Subcutaneous abdominal adipose tissue (tissue), 5 donors: ENCODE measurements around the gene UGT1A10.
"Not testable (repeated sequence)": the region's sequence is repeated elsewhere in the genome, so short reads cannot be mapped to it uniquely, and the experiment has no call there.

Experiments used
- H3K27ac ChIP-seq: one replicate; pipeline ENCODE4 v1.7.0; 2013; ENCODE audit warnings: low read depth, mild to moderate bottlenecking, inconsistent platforms, low read length, moderate library complexity
- H3K27me3 ChIP-seq, 5 donors: one replicate each; pipeline ENCODE4 v1.7.0; 2013; ENCODE audit warnings: low read length in 5 of 5, inconsistent platforms in 1 of 5; ENCODE audit not compliant: control insufficient read depth in 5 of 5, insufficient read depth in 4 of 5
- H3K36me3 ChIP-seq, 5 donors: one replicate each; pipeline ENCODE4 v1.7.0; 2013; ENCODE audit warnings: low read length in 5 of 5; ENCODE audit not compliant: control insufficient read depth in 5 of 5, insufficient read depth in 5 of 5
- H3K4me1 ChIP-seq, 5 donors: one replicate each; pipeline ENCODE4 v1.7.0; 2013; ENCODE audit warnings: low read length in 5 of 5, mild to moderate bottlenecking in 3 of 5, moderate library complexity in 1 of 5; ENCODE audit not compliant: control insufficient read depth in 5 of 5, insufficient read depth in 5 of 5
- H3K4me3 ChIP-seq, 5 donors: one replicate each; pipeline ENCODE4 v1.7.0; 2013; ENCODE audit warnings: low read length in 5 of 5, low read depth in 1 of 5
- H3K9ac ChIP-seq, 5 donors: one replicate each; pipeline ENCODE4 v1.7.0; 2013; ENCODE audit warnings: low read length in 5 of 5, mild to moderate bottlenecking in 4 of 5, moderate library complexity in 3 of 5
- H3K9me3 ChIP-seq, 5 donors: one replicate each; pipeline ENCODE4 v1.7.0; 2013; ENCODE audit warnings: low read length in 5 of 5; ENCODE audit not compliant: control insufficient read depth in 5 of 5
- donor health status: healthy.
- donor health status: healthy.
- donor health status: healthy.
- donor health status: healthy.
- donor health status: healthy.

Gene UGT1A10

GRCh38 chr2:233651430-233651829 is 15.2 kb downstream of the UGT1A10 start:
- H3K27ac ChIP-seq, result no peak overlapping the region
- H3K4me3 ChIP-seq, result no peak overlapping the region

DNA sequence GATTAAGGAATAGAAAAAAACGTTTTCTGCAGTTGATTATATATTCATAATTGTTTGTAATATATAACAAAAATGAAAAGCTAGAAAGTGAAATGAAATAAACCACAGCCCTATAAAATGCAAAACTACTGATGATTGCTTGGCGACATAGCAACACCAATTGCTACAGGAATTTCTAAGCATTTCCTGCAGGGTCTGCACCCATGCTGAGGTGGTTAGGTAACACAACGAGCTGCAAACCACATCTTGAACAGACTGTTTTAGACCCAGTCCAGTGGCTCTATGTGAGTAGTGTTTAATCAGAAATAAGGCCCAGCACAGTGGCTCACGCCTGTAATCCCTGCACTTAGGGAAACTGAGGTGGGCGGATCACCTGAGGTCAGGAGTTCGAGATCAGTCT is 18.3 kb downstream of the UGT1A10 start:
- no peaks in the 10 kb centered on the region for H3K36me3 ChIP-seq
- H3K27me3 ChIP-seq, result no peaks in the 10 kb centered on the region
- no peak overlapping the region for H3K4me3 ChIP-seq
- no peaks in the 10 kb centered on the region for H3K9me3 ChIP-seq
- H3K4me1 ChIP-seq, result no peaks in the 10 kb centered on the region
- no peak overlapping the region for H3K9ac ChIP-seq
- no peak overlapping the region for H3K27ac ChIP-seq

More at GRCh38 chr2:233651430-233651829, 15.2 kb downstream of the UGT1A10 start:
- Histone ChIP-seq H3K9me3 (no peaks in the 10 kb centered on the region), H3K9ac (no peak overlapping the region), H3K36me3 (no peaks in the 10 kb centered on the region), H3K27me3 (no peaks in the 10 kb centered on the region), H3K4me1 (no peaks in the 10 kb centered on the region)

DNA sequence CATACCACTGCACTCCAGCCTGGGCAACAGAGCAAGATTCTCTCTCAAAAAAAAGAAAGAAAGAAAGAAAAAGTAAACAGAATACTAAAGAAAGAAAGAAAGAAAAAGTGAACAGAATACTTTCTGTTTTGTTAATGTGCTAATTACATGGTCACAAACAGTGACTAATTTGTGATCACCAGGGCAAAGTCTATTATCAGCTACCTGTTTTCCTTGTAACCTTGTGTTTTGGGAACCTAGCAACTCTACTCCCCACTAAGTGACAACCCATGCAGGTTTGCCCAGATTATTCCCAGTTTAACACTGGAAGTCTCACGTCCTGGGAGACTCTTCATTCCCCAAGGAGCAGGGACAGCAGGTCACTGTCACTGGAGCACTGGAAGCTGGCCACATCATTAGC is 18.8 kb downstream of the UGT1A10 start:
- Histone ChIP-seq H3K27ac (no peak overlapping the region), H3K4me1 (no peaks in the 10 kb centered on the region), H3K36me3 (no peaks in the 10 kb centered on the region), H3K4me3 (no peak overlapping the region), H3K27me3 (no peaks in the 10 kb centered on the region), H3K9ac (no peak overlapping the region), H3K9me3 (no peaks in the 10 kb centered on the region)

DNA sequence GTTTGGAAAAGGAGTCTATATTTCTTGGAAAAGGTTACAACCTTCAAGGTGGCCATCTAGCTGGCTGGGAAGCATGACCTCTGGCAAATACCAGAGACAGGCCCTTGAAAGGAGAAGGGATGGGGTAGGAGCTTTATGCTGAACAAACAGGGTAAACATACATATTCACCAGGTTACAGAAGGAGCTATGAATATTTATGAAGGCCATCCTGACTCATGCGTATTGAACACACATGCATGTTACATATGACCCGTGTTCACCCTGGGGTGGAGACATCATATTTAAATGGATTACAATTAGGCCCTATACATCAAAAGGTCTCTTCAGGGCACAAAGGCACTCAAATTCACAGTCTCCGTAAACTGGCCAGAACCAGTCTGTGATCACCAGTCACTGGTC is 19.7 kb downstream of the UGT1A10 start:
- H3K4me3 ChIP-seq, H3K9ac ChIP-seq, H3K4me1 ChIP-seq, H3K36me3 ChIP-seq, H3K27ac ChIP-seq, H3K27me3 ChIP-seq, H3K9me3 ChIP-seq: not testable (repeated sequence)

DNA sequence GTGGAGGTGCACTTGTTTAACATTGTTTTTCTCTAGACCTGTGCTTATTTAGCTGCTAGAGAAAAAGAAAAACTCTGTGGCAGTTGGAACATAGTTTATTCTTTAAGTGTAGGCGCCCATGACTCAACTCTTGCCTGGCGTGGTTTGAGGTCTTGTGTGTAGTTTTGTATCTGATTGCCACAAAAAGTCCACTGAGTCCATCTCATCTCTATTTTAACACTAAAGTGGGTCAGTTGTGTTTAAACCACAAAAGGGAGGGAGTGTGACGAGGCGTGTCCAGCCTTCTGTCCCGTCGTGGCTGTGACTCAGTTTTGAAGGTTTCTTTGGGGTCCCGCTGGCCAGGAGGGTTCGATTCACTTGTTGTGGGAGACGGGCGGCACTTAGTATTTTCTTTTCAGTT is 20.2 kb downstream of the UGT1A10 start:
- Histone ChIP-seq H3K36me3 (no peaks in the 10 kb centered on the region), H3K9ac (no peak overlapping the region), H3K4me3 (no peak overlapping the region), H3K4me1 (no peaks in the 10 kb centered on the region), H3K27me3 (no peaks in the 10 kb centered on the region), H3K9me3 (no peaks in the 10 kb centered on the region), H3K27ac (no peak overlapping the region)

DNA sequence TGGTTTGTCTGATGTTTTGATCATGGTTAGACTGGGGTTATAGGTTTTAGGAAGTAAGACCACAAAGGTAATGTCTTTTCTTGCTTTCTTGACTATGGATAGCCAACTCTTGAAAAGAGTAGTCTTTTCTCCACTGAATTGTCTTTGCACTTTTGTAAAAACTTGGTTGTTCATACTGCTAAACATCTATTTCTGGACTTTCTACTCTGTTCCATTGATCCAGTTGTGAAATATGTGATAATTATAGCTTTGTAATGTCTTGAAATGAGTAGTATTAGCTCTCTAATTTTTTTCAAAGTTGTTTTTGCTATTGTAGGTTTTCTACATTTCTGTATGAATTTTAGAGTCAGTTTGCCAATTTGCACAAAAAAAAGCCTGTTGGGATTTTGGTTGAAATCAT is 22.4 kb downstream of the UGT1A10 start:
- H3K27me3 ChIP-seq, result no peaks in the 10 kb centered on the region
- H3K4me1 ChIP-seq, result no peaks in the 10 kb centered on the region
- H3K27ac ChIP-seq, result no peak overlapping the region
- H3K36me3 ChIP-seq, result no peaks in the 10 kb centered on the region
- peaks cover 0 to 2% (median 0%) of the 10 kb centered on the region in 5 donors for H3K9me3 ChIP-seq
- no peak overlapping the region for H3K4me3 ChIP-seq
- H3K9ac ChIP-seq, result no peak overlapping the region

GRCh38 chr2:233663911-233664310 is 27.7 kb downstream of the UGT1A10 start:
- H3K36me3 ChIP-seq, result no peaks in the 10 kb centered on the region
- H3K27me3 ChIP-seq, result no peaks in the 10 kb centered on the region
- peaks cover 0 to 4% (median 0%) of the 10 kb centered on the region in 5 donors for H3K9me3 ChIP-seq
- no peak overlapping the region for H3K9ac ChIP-seq
- H3K4me3 ChIP-seq, result no peak overlapping the region
- no peaks in the 10 kb centered on the region for H3K4me1 ChIP-seq
- no peak overlapping the region for H3K27ac ChIP-seq

DNA sequence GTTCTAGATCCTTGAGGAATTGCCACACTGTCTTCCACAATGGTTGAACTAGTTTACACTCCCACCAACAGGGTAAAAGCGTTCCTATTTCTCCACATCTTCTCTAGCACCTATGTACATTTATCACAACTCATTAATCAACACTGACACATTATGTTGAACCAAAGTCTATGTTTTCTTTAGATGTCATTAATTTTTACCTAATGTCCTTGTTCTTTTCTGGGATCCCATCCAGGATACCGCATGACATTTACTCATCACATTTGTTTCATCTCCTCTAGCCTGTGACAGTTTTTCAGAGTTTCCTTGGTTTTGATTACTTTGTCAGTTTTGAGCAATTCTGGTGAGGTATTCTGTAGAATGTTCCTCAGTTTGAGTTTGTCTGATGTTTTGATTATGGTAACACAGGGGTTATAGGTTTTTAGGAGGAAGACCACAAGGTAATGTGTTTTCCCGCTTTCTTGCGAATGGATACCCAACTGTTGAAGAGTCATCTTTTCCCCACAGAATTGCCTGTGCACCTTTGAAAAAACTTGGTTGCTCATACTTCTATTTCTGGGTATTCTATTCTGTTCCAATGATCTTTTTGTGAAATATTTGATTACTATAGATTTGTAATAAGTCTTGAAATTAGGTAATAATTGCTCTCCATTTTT is 32.5 kb downstream of the UGT1A10 start:
- H3K27me3 ChIP-seq, result peaks cover 0 to 2% (median 0%) of the 10 kb centered on the region in 5 donors
- H3K9ac ChIP-seq, result no peak overlapping the region
- H3K36me3 ChIP-seq, result no peaks in the 10 kb centered on the region
- H3K4me1 ChIP-seq, result no peaks in the 10 kb centered on the region
- H3K4me3 ChIP-seq, result no peak overlapping the region
- H3K27ac ChIP-seq, result no peak overlapping the region
- peaks cover 0 to 4% (median 0%) of the 10 kb centered on the region in 5 donors for H3K9me3 ChIP-seq

DNA sequence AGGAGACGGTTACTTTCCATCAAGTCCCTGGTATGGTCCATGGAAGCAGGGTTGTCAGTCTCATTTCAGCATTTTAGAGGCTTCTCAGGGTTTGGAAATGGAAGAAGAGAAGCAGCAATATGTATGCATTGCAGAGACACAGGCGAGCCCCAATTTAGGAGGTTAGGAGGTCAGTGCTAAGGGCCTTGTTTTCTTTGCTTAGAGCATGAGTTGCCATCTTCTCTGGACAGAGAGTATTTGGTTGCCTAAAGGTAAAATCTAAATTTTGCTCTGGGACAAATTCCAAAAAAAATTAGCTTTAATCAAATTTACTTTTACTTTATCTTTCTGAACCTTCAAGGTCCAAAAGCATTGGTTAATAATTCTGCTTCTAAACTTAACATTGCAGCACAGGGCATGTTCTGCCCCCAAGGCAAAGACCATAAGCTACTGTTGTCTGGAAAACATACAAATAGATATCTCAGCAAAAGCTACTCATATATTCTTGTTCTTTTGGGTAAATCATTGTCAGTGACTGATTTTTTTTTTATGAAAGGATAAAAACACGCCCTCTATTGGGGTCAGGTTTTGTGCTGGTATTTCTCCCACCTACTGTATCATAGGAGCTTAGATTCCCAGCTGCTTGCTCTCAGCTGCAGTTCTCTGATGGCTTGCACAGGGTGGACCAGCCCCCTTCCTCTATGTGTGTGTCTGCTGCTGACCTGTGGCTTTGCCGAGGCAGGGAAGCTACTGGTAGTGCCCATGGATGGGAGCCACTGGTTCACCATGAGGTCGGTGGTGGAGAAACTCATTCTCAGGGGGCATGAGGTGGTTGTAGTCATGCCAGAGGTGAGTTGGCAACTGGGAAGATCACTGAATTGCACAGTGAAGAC is 35.3 kb downstream of the UGT1A10 start, which contains the start of gene UGT1A9:
UGT1A9 (plus strand) TSS at position 609 of the 872 bp plus-strand sequence; CDS start at position 646, 37 bp downstream.
- H3K27me3 ChIP-seq, result peaks cover 0 to 2% (median 0%) of the 10 kb centered on the region in 5 donors
- peaks cover 0 to 4% (median 0%) of the 10 kb centered on the region in 5 donors for H3K9me3 ChIP-seq
- H3K4me3 ChIP-seq, result no peak within 1 kb of the TSS
- no peaks in the 10 kb centered on the region for H3K4me1 ChIP-seq
- H3K27ac ChIP-seq, result no peak within 1 kb of the TSS
- no peaks in the 10 kb centered on the region for H3K36me3 ChIP-seq
- no peak within 1 kb of the TSS for H3K9ac ChIP-seq

DNA sequence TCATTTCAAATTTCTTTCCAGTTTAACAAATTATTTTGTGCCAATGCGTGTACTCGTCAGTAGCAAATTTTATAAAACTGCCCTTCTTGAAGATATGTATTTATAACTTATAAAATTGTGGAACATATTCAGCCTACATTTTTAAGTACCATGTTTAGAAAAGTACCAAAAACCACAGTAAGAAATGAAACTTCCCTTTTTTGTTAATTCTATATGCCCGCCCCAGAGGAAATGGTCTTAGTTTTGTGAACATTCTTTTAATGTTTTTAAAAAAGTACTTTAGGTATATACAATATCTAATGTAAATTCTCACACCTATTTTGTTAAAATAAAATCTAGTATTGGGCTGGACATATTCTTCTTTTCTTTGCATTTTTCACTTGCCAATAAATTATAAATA is 36.6 kb downstream of the UGT1A10 start:
- Histone ChIP-seq H3K4me1 (no peaks in the 10 kb centered on the region), H3K9me3 (peaks cover 0 to 4% (median 0%) of the 10 kb centered on the region in 5 donors), H3K27ac (no peak overlapping the region), H3K4me3 (no peak overlapping the region), H3K9ac (no peak overlapping the region), H3K36me3 (no peaks in the 10 kb centered on the region), H3K27me3 (peaks cover 0 to 2% (median 0%) of the 10 kb centered on the region in 5 donors)
